GM23338 (cell line): ENCODE results near the gene SRSF2.

ENCODE experiments used
- CREB1 ChIP-seq: fragments of 250-450 bp; sonication (Bioruptor Pico); IDR thresholded peaks from 2 replicates; pipeline ENCODE4 v1.5.0; 2020; ENCODE audit warnings: low read depth, mild to moderate bottlenecking, moderate library complexity
- EZH2 ChIP-seq: fragments of 200-600 bp; sonication (generic); IDR thresholded peaks from one replicate; pipeline ENCODE4 v1.8.0; 2017; ENCODE audit warnings: antibody characterized with exemption, mild to moderate bottlenecking, low read depth; ENCODE audit not compliant: unreplicated experiment
- EZH2phosphoT487 ChIP-seq: fragments of 200-600 bp; sonication (generic); IDR thresholded peaks from one replicate; pipeline ENCODE4 v1.8.1; 2018; ENCODE audit warnings: antibody characterized with exemption; ENCODE audit not compliant: unreplicated experiment
- JUNB ChIP-seq: IDR thresholded peaks from one replicate; pipeline ENCODE4 v1.6.1; 2016; ENCODE audit warnings: antibody characterized with exemption; ENCODE audit not compliant: unreplicated experiment
- NANOG ChIP-seq: IDR thresholded peaks from 2 replicates; pipeline ENCODE4 v1.6.1; 2016; ENCODE audit warnings: antibody characterized with exemption, borderline replicate concordance
- POLR2AphosphoS5 ChIP-seq: IDR thresholded peaks from 2 replicates; pipeline ENCODE4 v1.6.1; 2016; ENCODE audit warnings: antibody characterized with exemption, low read depth
- STAT1 ChIP-seq: IDR thresholded peaks from one replicate; pipeline ENCODE4 v1.6.1; 2016; ENCODE audit warnings: antibody characterized with exemption; ENCODE audit not compliant: unreplicated experiment
- ZNF114 ChIP-seq: fragments of 250-450 bp; sonication (Bioruptor Pico); IDR thresholded peaks from 2 replicates; pipeline ENCODE4 v1.5.0; 2020; ENCODE audit warnings: mild to moderate bottlenecking, moderate library complexity
- ZNF331 ChIP-seq: fragments of 250-450 bp; sonication (Bioruptor Pico); IDR thresholded peaks from 2 replicates; pipeline ENCODE4 v1.5.0; 2020; ENCODE audit warnings: low read depth, mild to moderate bottlenecking, moderate library complexity
- TF ChIP-seq, protein P1 (sequence below), 2 experiments: fragments of 200-600 bp in 1 of 2; sonication (generic) in 1 of 2; conservative IDR thresholded peaks; 2 replicates each; pipeline versions ENCODE4 v1.5.1 to v1.6.1; 2016 to 2017; ENCODE audit warnings: antibody characterized with exemption in 2 of 2, low read depth in 2 of 2, mild to moderate bottlenecking in 2 of 2, moderate library complexity in 1 of 2
- TF ChIP-seq, protein P2 (sequence below): IDR thresholded peaks from one replicate; pipeline ENCODE4 v1.6.1; 2018; ENCODE audit warnings: antibody characterized with exemption; ENCODE audit not compliant: unreplicated experiment

DNA sequence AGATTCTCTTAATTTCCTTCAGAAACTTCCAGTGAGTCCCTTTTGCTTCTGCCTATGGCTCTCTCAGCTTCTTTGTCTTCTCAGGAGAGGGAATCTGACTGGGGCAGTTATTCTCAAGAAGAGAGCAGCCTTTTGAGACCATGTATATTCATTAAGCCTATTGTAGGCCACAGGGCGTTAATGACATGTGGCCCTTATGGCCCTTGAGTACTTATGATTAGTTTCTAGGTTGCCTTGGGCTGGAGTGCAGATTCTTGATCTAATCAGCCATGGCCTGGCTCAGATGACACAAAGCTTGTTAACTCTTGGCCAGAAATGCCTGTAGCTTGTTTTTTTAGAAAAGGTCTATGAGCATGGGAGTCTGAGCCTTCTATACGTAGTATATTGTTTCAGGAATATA lies 18.2 kb upstream of the SRSF2 start:
- TF ChIP-seq, protein P1, sequence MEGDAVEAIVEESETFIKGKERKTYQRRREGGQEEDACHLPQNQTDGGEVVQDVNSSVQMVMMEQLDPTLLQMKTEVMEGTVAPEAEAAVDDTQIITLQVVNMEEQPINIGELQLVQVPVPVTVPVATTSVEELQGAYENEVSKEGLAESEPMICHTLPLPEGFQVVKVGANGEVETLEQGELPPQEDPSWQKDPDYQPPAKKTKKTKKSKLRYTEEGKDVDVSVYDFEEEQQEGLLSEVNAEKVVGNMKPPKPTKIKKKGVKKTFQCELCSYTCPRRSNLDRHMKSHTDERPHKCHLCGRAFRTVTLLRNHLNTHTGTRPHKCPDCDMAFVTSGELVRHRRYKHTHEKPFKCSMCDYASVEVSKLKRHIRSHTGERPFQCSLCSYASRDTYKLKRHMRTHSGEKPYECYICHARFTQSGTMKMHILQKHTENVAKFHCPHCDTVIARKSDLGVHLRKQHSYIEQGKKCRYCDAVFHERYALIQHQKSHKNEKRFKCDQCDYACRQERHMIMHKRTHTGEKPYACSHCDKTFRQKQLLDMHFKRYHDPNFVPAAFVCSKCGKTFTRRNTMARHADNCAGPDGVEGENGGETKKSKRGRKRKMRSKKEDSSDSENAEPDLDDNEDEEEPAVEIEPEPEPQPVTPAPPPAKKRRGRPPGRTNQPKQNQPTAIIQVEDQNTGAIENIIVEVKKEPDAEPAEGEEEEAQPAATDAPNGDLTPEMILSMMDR (conservative IDR thresholded peaks at IDR 0.05; ENCODE audit: low read depth in 2 of 2) = no peak
- TF ChIP-seq ZNF114 (CRISPR knock-in tag) (no peak), EZH2 (no peak), POLR2AphosphoS5 (no peak), NANOG (no peak), EZH2phosphoT487 (no peak), CREB1 (CRISPR knock-in tag) (no peak), JUNB (no peak), ZNF331 (CRISPR knock-in tag) (no peak), STAT1 (no peak)
- TF ChIP-seq, protein P2, sequence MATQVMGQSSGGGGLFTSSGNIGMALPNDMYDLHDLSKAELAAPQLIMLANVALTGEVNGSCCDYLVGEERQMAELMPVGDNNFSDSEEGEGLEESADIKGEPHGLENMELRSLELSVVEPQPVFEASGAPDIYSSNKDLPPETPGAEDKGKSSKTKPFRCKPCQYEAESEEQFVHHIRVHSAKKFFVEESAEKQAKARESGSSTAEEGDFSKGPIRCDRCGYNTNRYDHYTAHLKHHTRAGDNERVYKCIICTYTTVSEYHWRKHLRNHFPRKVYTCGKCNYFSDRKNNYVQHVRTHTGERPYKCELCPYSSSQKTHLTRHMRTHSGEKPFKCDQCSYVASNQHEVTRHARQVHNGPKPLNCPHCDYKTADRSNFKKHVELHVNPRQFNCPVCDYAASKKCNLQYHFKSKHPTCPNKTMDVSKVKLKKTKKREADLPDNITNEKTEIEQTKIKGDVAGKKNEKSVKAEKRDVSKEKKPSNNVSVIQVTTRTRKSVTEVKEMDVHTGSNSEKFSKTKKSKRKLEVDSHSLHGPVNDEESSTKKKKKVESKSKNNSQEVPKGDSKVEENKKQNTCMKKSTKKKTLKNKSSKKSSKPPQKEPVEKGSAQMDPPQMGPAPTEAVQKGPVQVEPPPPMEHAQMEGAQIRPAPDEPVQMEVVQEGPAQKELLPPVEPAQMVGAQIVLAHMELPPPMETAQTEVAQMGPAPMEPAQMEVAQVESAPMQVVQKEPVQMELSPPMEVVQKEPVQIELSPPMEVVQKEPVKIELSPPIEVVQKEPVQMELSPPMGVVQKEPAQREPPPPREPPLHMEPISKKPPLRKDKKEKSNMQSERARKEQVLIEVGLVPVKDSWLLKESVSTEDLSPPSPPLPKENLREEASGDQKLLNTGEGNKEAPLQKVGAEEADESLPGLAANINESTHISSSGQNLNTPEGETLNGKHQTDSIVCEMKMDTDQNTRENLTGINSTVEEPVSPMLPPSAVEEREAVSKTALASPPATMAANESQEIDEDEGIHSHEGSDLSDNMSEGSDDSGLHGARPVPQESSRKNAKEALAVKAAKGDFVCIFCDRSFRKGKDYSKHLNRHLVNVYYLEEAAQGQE = no peak
